RWPE2 (cell line): ENCODE results near the gene SORL1.

Experiments
- ATAC-seq: fragments of 200-7000 bp; cut with Tn5 transposase; 3 replicates; pipeline ENCODE4 v1.9.1; 2021; ENCODE audit warnings: low read depth
- DNase-seq: peaks from one replicate; pipeline ENCODE4 v3.0.0-alpha.2; 2020; ENCODE audit warnings: low spot score
- H3K27ac ChIP-seq: fragments of 450-650 bp; 2 replicates; pipeline ENCODE4 v1.5.1; 2017; ENCODE audit warnings: mild to moderate bottlenecking; ENCODE audit not compliant: poor library complexity, severe bottlenecking
- H3K27me3 ChIP-seq: fragments of 250-450 bp; sonication (Bioruptor Pico); 2 replicates; pipeline ENCODE4 v1.5.1; 2021; ENCODE audit warnings: mild to moderate bottlenecking, moderate library complexity; ENCODE audit not compliant: insufficient read depth, poor library complexity, severe bottlenecking
- H3K36me3 ChIP-seq: fragments of 250-450 bp; sonication (Bioruptor Pico); 2 replicates; pipeline ENCODE4 v1.5.1; 2020; ENCODE audit warnings: low read depth, mild to moderate bottlenecking, moderate library complexity
- H3K4me1 ChIP-seq: fragments of 250-450 bp; sonication (Bioruptor Pico); 2 replicates; pipeline ENCODE4 v1.5.1; 2021; ENCODE audit warnings: mild to moderate bottlenecking, moderate library complexity; ENCODE audit not compliant: insufficient read depth, poor library complexity, severe bottlenecking
- H3K4me3 ChIP-seq: fragments of 250-450 bp; sonication (Bioruptor Pico); 2 replicates; pipeline ENCODE4 v1.5.1; 2021; ENCODE audit warnings: mild to moderate bottlenecking, moderate library complexity; ENCODE audit not compliant: severe bottlenecking
- H3K9me3 ChIP-seq: fragments of 250-450 bp; sonication (Bioruptor Pico); 2 replicates; pipeline ENCODE4 v1.5.1; 2021; ENCODE audit warnings: mild to moderate bottlenecking, moderate library complexity; ENCODE audit not compliant: severe bottlenecking
- TF ChIP-seq, protein P1 (sequence below): fragments of 450-650 bp; IDR thresholded peaks from one replicate; pipeline ENCODE4 v1.5.1; 2017; ENCODE audit warnings: mild to moderate bottlenecking, moderate library complexity; ENCODE audit not compliant: poor library complexity, severe bottlenecking

SORL1 gene

DNA sequence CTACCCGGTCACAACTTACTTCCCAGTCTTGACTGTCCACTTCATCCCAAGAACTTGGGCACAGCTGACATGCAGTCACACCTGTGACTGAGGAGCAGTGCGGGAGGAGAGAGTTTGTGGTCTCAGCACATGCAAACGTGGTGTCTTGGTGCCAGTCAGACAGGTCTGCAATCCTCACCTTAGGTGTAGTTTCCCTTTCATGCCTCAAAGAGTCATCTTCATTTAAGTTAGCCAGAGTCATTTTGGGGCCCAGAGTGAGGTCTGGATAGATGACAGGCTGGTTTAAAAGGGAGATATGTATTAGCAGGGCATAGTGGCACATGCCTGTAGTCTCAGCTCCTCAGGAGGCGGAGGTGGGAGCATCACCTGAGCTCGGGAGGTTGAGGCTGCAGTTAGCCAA lies 109.1 kb downstream of the SORL1 start:
- Histone ChIP-seq H3K4me3 (no peak overlapping the region), H3K9me3 (no peaks in the 10 kb centered on the region), H3K27me3 (no peaks in the 10 kb centered on the region), H3K27ac (no peak overlapping the region), H3K4me1 (no peaks in the 10 kb centered on the region), H3K36me3 (peaks cover 31% of the 10 kb centered on the region)
- TF ChIP-seq, protein P1, sequence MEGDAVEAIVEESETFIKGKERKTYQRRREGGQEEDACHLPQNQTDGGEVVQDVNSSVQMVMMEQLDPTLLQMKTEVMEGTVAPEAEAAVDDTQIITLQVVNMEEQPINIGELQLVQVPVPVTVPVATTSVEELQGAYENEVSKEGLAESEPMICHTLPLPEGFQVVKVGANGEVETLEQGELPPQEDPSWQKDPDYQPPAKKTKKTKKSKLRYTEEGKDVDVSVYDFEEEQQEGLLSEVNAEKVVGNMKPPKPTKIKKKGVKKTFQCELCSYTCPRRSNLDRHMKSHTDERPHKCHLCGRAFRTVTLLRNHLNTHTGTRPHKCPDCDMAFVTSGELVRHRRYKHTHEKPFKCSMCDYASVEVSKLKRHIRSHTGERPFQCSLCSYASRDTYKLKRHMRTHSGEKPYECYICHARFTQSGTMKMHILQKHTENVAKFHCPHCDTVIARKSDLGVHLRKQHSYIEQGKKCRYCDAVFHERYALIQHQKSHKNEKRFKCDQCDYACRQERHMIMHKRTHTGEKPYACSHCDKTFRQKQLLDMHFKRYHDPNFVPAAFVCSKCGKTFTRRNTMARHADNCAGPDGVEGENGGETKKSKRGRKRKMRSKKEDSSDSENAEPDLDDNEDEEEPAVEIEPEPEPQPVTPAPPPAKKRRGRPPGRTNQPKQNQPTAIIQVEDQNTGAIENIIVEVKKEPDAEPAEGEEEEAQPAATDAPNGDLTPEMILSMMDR, result no peak
- DNase-seq (no peak), ATAC-seq (no peak)

DNA sequence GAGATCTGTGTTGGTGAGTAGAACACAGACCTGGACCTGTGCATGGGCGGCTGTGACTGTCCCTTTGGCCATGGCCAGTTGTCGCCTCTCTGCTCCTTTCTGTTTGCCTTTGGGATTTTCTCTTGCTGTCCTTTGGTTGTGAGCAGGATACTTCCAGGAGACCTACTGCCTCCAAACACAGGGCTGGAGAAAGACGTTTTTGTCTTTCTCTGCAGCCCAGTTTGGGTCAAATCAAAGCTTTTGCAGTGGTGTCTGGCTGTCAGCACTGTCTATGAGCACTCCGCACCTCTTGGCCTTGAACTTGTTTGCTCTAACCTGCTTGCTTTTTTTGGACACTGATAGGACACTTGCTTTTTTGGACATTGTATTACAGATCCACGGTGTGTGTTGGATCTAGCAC lies 109.6 kb downstream of the SORL1 start:
- no peaks in the 10 kb centered on the region for H3K27me3 ChIP-seq
- DNase-seq (no peak), ATAC-seq (no peak)
- no peak overlapping the region for H3K4me3 ChIP-seq
- no peaks in the 10 kb centered on the region for H3K4me1 ChIP-seq
- H3K27ac ChIP-seq, result no peak overlapping the region
- peaks cover 33% of the 10 kb centered on the region for H3K36me3 ChIP-seq
- H3K9me3 ChIP-seq, result no peaks in the 10 kb centered on the region
- TF ChIP-seq, protein P1, result no peak

DNA sequence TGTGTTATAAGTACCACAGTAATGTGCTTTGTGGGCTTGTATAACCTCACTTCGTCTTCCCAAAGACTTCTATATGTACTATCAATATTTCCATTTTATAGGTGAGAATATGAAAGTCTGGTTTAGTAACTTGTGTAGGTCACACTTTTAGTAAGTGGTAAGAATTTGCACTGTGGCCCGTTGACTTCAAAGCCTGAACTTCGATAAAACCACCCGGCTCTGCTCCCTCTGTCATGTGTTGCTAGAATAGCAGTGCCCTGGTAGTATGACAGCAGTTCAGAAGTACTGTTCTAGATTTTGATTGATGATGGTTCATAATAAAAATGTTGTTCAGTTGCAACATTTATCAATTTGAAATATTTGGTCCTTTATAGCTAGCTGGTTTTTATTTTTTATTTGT lies 110.9 kb downstream of the SORL1 start:
- Histone ChIP-seq H3K9me3 (no peaks in the 10 kb centered on the region), H3K27me3 (no peaks in the 10 kb centered on the region), H3K4me3 (no peak overlapping the region), H3K27ac (no peak overlapping the region), H3K4me1 (no peaks in the 10 kb centered on the region), H3K36me3 (peaks cover 28% of the 10 kb centered on the region)
- no peak for DNase-seq
- TF ChIP-seq, protein P1, result no peak
- ATAC-seq, result no peak

DNA sequence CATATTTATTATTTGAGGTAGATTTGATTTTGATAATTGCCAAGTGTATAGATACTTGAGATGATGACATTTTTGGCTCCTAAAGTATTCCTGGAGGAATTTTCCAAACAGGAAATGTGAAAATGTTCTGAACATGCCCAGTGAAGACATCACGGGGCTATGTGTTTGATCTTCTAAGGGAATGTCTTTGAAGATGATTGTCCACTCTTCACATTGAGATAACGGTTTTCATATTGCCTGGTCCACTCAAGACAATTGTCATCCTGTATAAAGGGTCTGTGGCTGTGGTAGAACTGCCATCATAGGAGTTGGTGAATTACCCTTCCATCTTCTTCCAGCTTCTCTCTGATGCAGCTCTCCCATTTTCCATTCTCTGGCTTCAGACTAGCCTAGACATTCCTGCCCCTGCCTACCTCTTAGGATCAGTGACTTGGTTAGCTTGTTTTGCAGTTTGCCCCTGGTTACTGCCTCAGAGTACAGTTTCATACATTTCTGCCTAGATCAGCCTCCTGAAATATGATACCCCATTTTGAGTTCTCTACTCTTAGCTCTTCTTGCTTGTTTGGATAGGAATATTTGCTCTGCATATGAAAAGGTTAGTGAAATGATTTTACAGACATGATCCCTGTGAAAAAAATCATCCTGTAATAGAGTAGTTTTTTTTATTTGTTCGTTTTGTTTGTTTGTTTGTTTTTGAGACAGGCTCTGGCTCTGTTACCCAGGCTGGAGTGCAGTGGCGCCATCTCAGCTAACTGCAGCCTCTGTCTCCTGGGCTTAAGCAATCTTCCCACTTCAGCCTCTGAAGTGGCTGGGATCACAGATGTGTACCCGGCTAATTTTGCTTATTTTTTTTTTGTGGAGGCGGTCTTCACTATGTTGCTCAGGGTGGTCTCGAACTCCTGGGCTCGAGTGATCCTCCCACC lies 112.0 kb downstream of the SORL1 start:
- Histone ChIP-seq H3K36me3 (peaks cover 16% of the 10 kb centered on the region; the same call in 1 of the 2 replicates), H3K27me3 (no peaks in the 10 kb centered on the region), H3K4me1 (no peaks in the 10 kb centered on the region), H3K9me3 (no peaks in the 10 kb centered on the region), H3K27ac (no peak overlapping the region), H3K4me3 (no peak overlapping the region)
- TF ChIP-seq, protein P1, result no peak
- DNase-seq (no peak), ATAC-seq (no peak)
